Measurements from ENCODE around the gene LCTL. TPM values are rescaled to one million over a fixed set of nuclear protein-coding genes. Genes with fewer than 3 reads are reported as not detected.

The LCTL gene
- total RNA-seq, 1 donor from 2014 or later = 0.50 TPM

DNA sequence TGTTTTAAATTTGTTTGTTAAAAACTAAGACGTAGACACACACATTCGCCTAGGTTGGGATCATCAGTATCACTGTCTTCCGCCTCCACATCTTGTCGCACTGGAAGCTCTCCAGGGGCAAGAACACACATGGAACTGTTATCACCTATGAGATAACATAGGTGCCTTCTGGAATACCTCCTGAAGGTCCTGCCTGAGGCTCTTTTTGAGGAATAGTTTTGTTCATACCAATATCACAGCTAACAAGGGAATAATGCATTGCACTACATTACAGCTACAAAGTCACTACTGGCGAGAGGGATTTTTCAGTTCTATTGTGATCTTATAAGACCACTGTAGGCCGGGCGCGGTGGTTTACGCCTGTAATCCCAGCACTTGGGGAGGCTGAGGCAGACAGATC, 30.7 kb downstream of the LCTL start:
- no peaks in the 10 kb centered on the region for H3K4me1 Mint-ChIP-seq (ENCODE audit: low read depth)
- no peak overlapping the region for H3K27ac Mint-ChIP-seq (ENCODE audit: unreplicated experiment)
- no peak overlapping the region for H3K4me3 Mint-ChIP-seq (ENCODE audit: unreplicated experiment)
- H3K9me3 Mint-ChIP-seq (ENCODE audit: low read depth) = no peaks in the 10 kb centered on the region
- peaks cover 17% of the 10 kb centered on the region for H3K36me3 Mint-ChIP-seq (ENCODE audit: low read depth)
- no peak for DNase-seq (ENCODE audit: low spot score)
- no peaks in the 10 kb centered on the region for H3K27me3 Mint-ChIP-seq (ENCODE audit: low read depth)
- TF ChIP-seq CTCF (IDR thresholded peaks at IDR 0.05) = no peak

DNA sequence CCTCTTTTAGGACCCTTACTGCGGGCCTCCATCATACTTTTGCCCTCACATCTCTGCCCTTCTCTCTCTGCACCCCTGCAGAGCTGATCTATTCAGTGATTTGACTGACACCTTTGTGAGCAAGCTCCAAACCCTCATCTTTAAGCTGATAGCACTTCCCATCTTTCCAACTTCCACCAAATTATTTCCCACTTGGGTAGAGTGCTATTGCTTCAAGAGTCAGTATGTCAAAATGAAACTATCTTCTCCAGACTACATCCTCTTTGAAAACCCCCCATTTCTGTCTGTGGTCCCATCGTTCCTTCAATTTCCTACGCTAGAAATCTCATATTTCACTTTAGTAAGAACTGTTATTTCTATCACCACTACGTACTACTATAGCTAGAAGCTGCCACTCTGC, 41.0 kb downstream of the LCTL start:
- Mint-ChIP-seq H3K27me3 (ENCODE audit: low read depth) (no peaks in the 10 kb centered on the region), H3K27ac (ENCODE audit: unreplicated experiment) (no peak overlapping the region), H3K4me3 (ENCODE audit: unreplicated experiment) (no peak overlapping the region), H3K4me1 (ENCODE audit: low read depth) (no peaks in the 10 kb centered on the region), H3K9me3 (ENCODE audit: low read depth) (no peaks in the 10 kb centered on the region), H3K36me3 (ENCODE audit: low read depth) (peaks cover 15% of the 10 kb centered on the region)
- TF ChIP-seq CTCF (IDR thresholded peaks at IDR 0.05) = no peak
- DNase-seq (ENCODE audit: low spot score) = no peak

DNA sequence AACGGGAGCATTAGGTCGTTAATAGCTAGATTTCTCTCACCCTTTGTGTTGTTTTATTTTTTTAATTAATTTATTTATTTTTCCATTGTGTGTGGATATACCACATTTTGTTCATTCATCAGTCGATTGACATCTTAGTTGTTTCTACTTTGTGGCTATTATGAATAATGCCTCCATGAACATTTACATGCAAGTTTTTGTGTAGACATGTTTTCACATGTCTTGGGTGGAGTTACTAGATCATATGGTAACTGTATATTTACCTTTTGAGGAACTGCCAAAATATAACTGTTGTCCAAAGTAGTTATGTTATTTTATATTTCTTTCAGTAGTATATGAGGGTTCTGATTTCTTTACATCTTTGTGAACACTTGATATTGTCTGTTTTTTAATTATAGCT, 41.9 kb downstream of the LCTL start:
- Mint-ChIP-seq H3K9me3 (ENCODE audit: low read depth) (no peaks in the 10 kb centered on the region), H3K27ac (ENCODE audit: unreplicated experiment) (no peak overlapping the region), H3K4me1 (ENCODE audit: low read depth) (no peaks in the 10 kb centered on the region), H3K36me3 (ENCODE audit: low read depth) (peaks cover 11% of the 10 kb centered on the region), H3K4me3 (ENCODE audit: unreplicated experiment) (no peak overlapping the region), H3K27me3 (ENCODE audit: low read depth) (no peaks in the 10 kb centered on the region)
- no peak for TF ChIP-seq CTCF (IDR thresholded peaks at IDR 0.05)
- DNase-seq (ENCODE audit: low spot score) = no peak

DNA sequence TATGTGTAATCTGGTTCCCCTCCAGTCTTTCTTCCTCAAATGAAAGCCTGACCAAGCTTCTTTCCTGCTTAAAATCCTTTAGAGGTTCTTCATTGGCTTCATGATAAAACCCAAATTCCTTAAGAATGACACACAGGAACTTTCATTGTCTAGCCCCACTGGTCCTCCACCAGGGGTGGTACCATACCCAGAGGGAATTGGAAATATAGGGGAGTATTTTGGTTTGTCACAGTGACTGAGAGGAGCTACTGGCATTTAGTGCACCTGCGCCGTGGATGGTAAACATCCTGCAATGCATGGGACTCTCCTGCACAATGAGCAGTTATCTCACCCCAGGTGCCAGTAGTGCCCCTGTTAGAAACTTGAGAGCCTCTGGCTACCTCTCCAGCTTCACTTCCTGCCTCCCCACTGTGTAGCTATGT, 49.9 kb downstream of the LCTL start:
- Mint-ChIP-seq H3K4me3 (ENCODE audit: unreplicated experiment) (no peak overlapping the region), H3K36me3 (ENCODE audit: low read depth) (peaks cover 12% of the 10 kb centered on the region), H3K27ac (ENCODE audit: unreplicated experiment) (no peak overlapping the region), H3K4me1 (ENCODE audit: low read depth) (no peaks in the 10 kb centered on the region), H3K27me3 (ENCODE audit: low read depth) (no peaks in the 10 kb centered on the region), H3K9me3 (ENCODE audit: low read depth) (no peaks in the 10 kb centered on the region)
- no peak for DNase-seq (ENCODE audit: low spot score)
- TF ChIP-seq CTCF (IDR thresholded peaks at IDR 0.05) = no peak

- Mint-ChIP-seq H3K4me1 (ENCODE audit: low read depth) (no peaks in the 10 kb centered on the region), H3K36me3 (ENCODE audit: low read depth) (peaks cover 12% of the 10 kb centered on the region), H3K9me3 (ENCODE audit: low read depth) (no peaks in the 10 kb centered on the region), H3K4me3 (ENCODE audit: unreplicated experiment) (no peak overlapping the region), H3K27ac (ENCODE audit: unreplicated experiment) (no peak overlapping the region), H3K27me3 (ENCODE audit: low read depth) (no peaks in the 10 kb centered on the region)
- no peak for TF ChIP-seq CTCF (IDR thresholded peaks at IDR 0.05)
- DNase-seq (ENCODE audit: low spot score) = no peak
Measured at GRCh38 chr15:66514586-66514985, 51.2 kb downstream of the LCTL start.

Data from chondrocyte (in vitro differentiated cells).